Measurements from ENCODE around the gene SYNCRIP.

DNA sequence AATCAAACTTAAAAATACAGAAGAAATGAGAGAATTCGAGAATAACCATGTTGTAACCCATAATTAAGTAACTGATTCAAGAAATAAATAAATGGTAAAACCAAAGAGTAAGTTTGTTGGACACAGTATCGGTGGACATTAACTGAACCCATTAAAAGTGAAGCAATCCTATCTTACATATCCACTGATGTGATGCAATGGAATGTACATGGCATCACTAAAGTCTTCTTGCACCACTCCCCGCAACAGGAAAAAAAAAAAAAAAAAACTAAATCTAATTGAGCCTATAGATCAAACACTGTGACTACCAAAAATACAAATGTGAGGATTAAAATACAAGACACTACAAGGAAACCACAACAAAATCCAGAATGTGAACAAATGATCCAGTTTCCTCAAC lies 56.9 kb downstream of the SYNCRIP start:
- TF ChIP-seq, protein P1, sequence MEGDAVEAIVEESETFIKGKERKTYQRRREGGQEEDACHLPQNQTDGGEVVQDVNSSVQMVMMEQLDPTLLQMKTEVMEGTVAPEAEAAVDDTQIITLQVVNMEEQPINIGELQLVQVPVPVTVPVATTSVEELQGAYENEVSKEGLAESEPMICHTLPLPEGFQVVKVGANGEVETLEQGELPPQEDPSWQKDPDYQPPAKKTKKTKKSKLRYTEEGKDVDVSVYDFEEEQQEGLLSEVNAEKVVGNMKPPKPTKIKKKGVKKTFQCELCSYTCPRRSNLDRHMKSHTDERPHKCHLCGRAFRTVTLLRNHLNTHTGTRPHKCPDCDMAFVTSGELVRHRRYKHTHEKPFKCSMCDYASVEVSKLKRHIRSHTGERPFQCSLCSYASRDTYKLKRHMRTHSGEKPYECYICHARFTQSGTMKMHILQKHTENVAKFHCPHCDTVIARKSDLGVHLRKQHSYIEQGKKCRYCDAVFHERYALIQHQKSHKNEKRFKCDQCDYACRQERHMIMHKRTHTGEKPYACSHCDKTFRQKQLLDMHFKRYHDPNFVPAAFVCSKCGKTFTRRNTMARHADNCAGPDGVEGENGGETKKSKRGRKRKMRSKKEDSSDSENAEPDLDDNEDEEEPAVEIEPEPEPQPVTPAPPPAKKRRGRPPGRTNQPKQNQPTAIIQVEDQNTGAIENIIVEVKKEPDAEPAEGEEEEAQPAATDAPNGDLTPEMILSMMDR (IDR thresholded peaks at IDR 0.05): no peak
- no peak for TF ChIP-seq POLR2A (IDR thresholded peaks at IDR 0.05)
